HL-60 (cell line): ENCODE data around the gene TAGAP.

Experiments used
- DNase-seq, 2 experiments: peaks; one replicate each; pipeline ENCODE4 v3.0.0-alpha.2; 2010 to 2020; ENCODE audit warnings: low read depth in 1 of 2, low spot score in 1 of 2
- H3K27ac ChIP-seq: fragments of 250-450 bp; sonication (Bioruptor Pico); replicated peaks from 2 replicates; pipeline ENCODE4 v1.5.1; 2020; ENCODE audit warnings: mild to moderate bottlenecking, moderate library complexity
- H3K27me3 ChIP-seq: fragments of 250-450 bp; sonication (Bioruptor Pico); 2 replicates; pipeline ENCODE4 v1.5.1; 2021; ENCODE audit warnings: mild to moderate bottlenecking, moderate library complexity; ENCODE audit not compliant: insufficient read depth, poor library complexity, severe bottlenecking
- H3K4me3 ChIP-seq: replicated peaks from 2 replicates; pipeline ENCODE4 v1.5.1; 2011; ENCODE audit warnings: mild to moderate bottlenecking, control low read depth, low read length; ENCODE audit not compliant: insufficient read depth
- GABPA ChIP-seq: IDR thresholded peaks from 2 replicates; pipeline ENCODE4 v1.6.1; 2012; ENCODE audit warnings: low read depth
- POLR2AphosphoS5 ChIP-seq: IDR thresholded peaks from 2 replicates; pipeline ENCODE4 v1.6.1; 2012; ENCODE audit warnings: low read depth
- REST ChIP-seq: IDR thresholded peaks from 2 replicates; pipeline ENCODE4 v1.6.1; 2012; ENCODE audit warnings: low read depth; ENCODE audit not compliant: insufficient replicate concordance
- SPI1 ChIP-seq: IDR thresholded peaks from 2 replicates; pipeline ENCODE4 v1.6.1; 2012; ENCODE audit warnings: low read depth, mild to moderate bottlenecking, borderline replicate concordance

The TAGAP gene

GRCh38 chr6:158987657-158988056 is 57.1 kb downstream of the TAGAP start:
- Histone ChIP-seq H3K4me3 (no peak overlapping the region), H3K27ac (no peak overlapping the region), H3K27me3 (no peaks in the 10 kb centered on the region)
- TF ChIP-seq GABPA = no peak
- TF ChIP-seq REST = no peak
- TF ChIP-seq SPI1 = no peak
- no peak for TF ChIP-seq POLR2AphosphoS5
- DNase-seq = no peak
